ENCODE measurements around the gene TCF19. TPM values are rescaled to one million over a fixed set of nuclear protein-coding genes. Genes with fewer than 3 reads are reported as not detected.

The TCF19 gene
- total RNA-seq, 1 experiment from 2014 or later = 19.3 TPM

DNA sequence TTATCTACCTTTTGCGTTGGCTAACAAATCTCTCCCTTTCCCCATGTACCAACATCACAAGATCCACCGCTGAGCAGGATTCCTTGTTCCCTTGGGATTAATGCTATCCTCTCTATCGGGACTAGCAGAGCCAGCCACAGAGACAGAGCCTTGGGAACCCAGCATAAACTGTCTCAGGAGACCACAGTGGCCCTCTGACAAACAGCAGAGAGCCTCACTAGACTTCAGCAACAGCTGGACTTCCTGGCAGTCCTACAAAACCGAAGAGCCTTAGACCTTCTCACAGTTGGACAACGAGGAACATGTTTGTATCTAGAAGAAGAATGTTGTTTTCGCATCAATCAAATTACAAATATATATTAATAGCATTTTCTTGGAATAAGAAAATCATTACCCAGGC is 51.7 kb downstream of the TCF19 start:
- Histone ChIP-seq H3K36me3 (ENCODE audit: control insufficient read depth, insufficient read depth, low read length) (no peaks in the 10 kb centered on the region), H3K4me1 (peaks cover 41% of the 10 kb centered on the region), H3K4me3 (ENCODE audit: low read depth, low read length) (no peak overlapping the region), H3K9me3 (no peaks in the 10 kb centered on the region), H3K27me3 (replicated peaks; ENCODE audit: control insufficient read depth, insufficient read depth, low read length) (no peaks in the 10 kb centered on the region)
- POLR2A ChIA-PET = no interaction called here
- DNase-seq = no peak
- TF ChIP-seq, protein P1, sequence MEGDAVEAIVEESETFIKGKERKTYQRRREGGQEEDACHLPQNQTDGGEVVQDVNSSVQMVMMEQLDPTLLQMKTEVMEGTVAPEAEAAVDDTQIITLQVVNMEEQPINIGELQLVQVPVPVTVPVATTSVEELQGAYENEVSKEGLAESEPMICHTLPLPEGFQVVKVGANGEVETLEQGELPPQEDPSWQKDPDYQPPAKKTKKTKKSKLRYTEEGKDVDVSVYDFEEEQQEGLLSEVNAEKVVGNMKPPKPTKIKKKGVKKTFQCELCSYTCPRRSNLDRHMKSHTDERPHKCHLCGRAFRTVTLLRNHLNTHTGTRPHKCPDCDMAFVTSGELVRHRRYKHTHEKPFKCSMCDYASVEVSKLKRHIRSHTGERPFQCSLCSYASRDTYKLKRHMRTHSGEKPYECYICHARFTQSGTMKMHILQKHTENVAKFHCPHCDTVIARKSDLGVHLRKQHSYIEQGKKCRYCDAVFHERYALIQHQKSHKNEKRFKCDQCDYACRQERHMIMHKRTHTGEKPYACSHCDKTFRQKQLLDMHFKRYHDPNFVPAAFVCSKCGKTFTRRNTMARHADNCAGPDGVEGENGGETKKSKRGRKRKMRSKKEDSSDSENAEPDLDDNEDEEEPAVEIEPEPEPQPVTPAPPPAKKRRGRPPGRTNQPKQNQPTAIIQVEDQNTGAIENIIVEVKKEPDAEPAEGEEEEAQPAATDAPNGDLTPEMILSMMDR (IDR thresholded peaks at IDR 0.05; ENCODE audit: insufficient read depth in 1 of 2, low read depth in 1 of 2, low read length in 1 of 2, severe bottlenecking in 1 of 2, unreplicated experiment in 1 of 2) = no peak
- Mint-ChIP-seq H3K9me3 (ENCODE audit: unreplicated experiment) (no peaks in the 10 kb centered on the region), H3K36me3 (ENCODE audit: insufficient read depth, unreplicated experiment) (no peaks in the 10 kb centered on the region), H3K4me1 (ENCODE audit: low read depth, unreplicated experiment) (peaks cover 31% of the 10 kb centered on the region), H3K27ac (ENCODE audit: unreplicated experiment) (peak overlapping the region; percentile 82), H3K4me3 (ENCODE audit: unreplicated experiment) (peak overlapping the region; percentile 55), H3K27me3 (ENCODE audit: insufficient read depth, unreplicated experiment) (no peaks in the 10 kb centered on the region)
- CTCF ChIA-PET = no interaction called here
- no TSS peak for BruUV-seq (replicated peaks)
- intact Hi-C loops (cut with micrococcal nuclease; ENCODE audit: unreplicated experiment) = no loop called here

DNA sequence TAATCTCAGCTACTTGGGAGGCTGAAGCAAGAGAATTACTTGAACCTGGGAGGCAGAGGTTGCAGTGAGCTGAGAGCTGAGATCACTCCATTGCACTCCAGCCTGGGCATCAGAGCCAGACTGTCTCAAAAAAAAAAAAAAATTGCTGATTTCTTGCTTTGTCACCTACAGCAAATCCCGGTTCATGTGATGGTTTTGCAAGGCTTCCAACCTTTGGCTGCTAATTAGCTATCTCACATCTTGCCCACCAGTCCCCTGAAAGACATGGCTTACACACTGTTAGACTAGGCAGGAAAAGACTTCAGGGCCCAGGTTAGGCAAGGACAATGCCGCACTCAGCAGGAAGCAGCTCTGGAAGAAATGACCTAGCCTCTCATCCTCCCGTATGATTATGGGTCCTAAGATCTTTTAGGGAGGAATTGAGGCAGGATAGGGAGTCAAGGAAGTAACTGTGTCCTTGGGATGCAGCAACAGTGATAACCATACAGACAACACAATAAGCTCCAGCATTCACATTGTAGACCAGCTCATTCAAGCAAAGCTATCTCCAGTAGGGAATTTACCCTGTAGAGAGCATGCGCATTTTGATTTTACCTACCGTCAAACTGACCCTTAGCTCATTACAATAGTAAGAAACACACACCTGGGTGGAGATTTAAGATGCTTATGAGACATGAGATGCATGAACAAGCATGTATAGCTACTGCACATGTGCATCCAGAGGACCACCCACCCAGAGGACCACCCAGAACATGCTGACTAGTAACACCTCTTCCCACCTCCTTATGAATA is 52.5 kb downstream of the TCF19 start:
- H3K27ac Mint-ChIP-seq (ENCODE audit: unreplicated experiment) = no peak overlapping the region
- H3K36me3 Mint-ChIP-seq (ENCODE audit: insufficient read depth, unreplicated experiment) = no peaks in the 10 kb centered on the region
- CTCF ChIA-PET = no interaction called here
- Histone ChIP-seq H3K9me3 (no peaks in the 10 kb centered on the region), H3K4me1 (peaks cover 38% of the 10 kb centered on the region), H3K4me3 (ENCODE audit: low read depth, low read length) (no peak overlapping the region), H3K27me3 (replicated peaks; ENCODE audit: control insufficient read depth, insufficient read depth, low read length) (no peaks in the 10 kb centered on the region), H3K36me3 (ENCODE audit: control insufficient read depth, insufficient read depth, low read length) (no peaks in the 10 kb centered on the region)
- intact Hi-C loops (cut with micrococcal nuclease; ENCODE audit: unreplicated experiment) = no loop called here
- BruUV-seq (replicated peaks) = no TSS peak
- no peak overlapping the region for H3K4me3 Mint-ChIP-seq (ENCODE audit: unreplicated experiment)
- no peaks in the 10 kb centered on the region for H3K27me3 Mint-ChIP-seq (ENCODE audit: insufficient read depth, unreplicated experiment)
- TF ChIP-seq, protein P1 (IDR thresholded peaks at IDR 0.05; ENCODE audit: insufficient read depth in 1 of 2, low read depth in 1 of 2, low read length in 1 of 2, severe bottlenecking in 1 of 2, unreplicated experiment in 1 of 2) = no peak
- DNase-seq = no peak
- H3K9me3 Mint-ChIP-seq (ENCODE audit: unreplicated experiment) = no peaks in the 10 kb centered on the region
- POLR2A ChIA-PET = no interaction called here
- H3K4me1 Mint-ChIP-seq (ENCODE audit: low read depth, unreplicated experiment) = peaks cover 24% of the 10 kb centered on the region

Other genes with a start within 250 kb of the TCF19 start
- 32.1 and 37.5 TPM in 2 replicates for gene VARS2, start 244.4 kb upstream of the TCF19 start, total RNA-seq (2022)
- 6.6 and 9.6 TPM in 2 replicates for gene SFTA2, start 226.4 kb upstream of the TCF19 start, total RNA-seq (2022)
- gene MUCL3, start 217.6 kb upstream of the TCF19 start, total RNA-seq (2022) = 0.16 TPM in 1 of 2 replicates, not detected in the other
- gene MUC21, start 174.9 kb upstream of the TCF19 start, total RNA-seq (2022) = not detected in 2 replicates
- not detected in 2 replicates for gene MUC22, start 148.1 kb upstream of the TCF19 start, total RNA-seq (2022)
- gene C6orf15, start 46.0 kb upstream of the TCF19 start, total RNA-seq (2022) = not detected in 2 replicates
- gene PSORS1C1, start 43.8 kb upstream of the TCF19 start, total RNA-seq (2022) = 0.75 and 0.88 TPM in 2 replicates
- not detected in 2 replicates for gene CDSN, start 38.1 kb upstream of the TCF19 start, total RNA-seq (2022)
- gene PSORS1C2, start 19.5 kb upstream of the TCF19 start, total RNA-seq (2022) = not detected in 2 replicates
- gene CCHCR1, start 787 bp upstream of the TCF19 start, total RNA-seq (2022) = 37.7 and 43.2 TPM in 2 replicates
- not detected in 2 replicates for gene POU5F1, start 12.1 kb downstream of the TCF19 start, total RNA-seq (2022)
- gene HLA-C, start 113.5 kb downstream of the TCF19 start, total RNA-seq (2022) = 143 and 149 TPM in 2 replicates
- 40.9 and 41.9 TPM in 2 replicates for gene HLA-B, start 198.6 kb downstream of the TCF19 start, total RNA-seq (2022)
- 12.6 and 13.1 TPM in 2 replicates for gene MICA, start 245.0 kb downstream of the TCF19 start, total RNA-seq (2022)